SU-DHL-6 (cell line): ENCODE data around the gene CDC42BPG.

Source experiments
- H2AFZ ChIP-seq: fragments of 200-600 bp; sonication (generic); 2 replicates; pipeline ENCODE4 v1.6.1; 2014; ENCODE audit warnings: low read depth, mild to moderate bottlenecking, moderate library complexity, mixed read lengths, antibody characterized with exemption, low read length; ENCODE audit not compliant: severe bottlenecking
- H3F3A ChIP-seq: fragments of 200-600 bp; shearing (Covaris generic); 2 replicates; pipeline ENCODE4 v1.6.0; 2016; ENCODE audit warnings: antibody characterized with exemption, mild to moderate bottlenecking; ENCODE audit not compliant: insufficient read depth
- H3K27ac ChIP-seq: fragments of 200-600 bp; sonication (generic); 2 replicates; pipeline ENCODE4 v1.5.1; 2016; ENCODE audit warnings: low read depth, mild to moderate bottlenecking, low read length, moderate library complexity, mixed read lengths
- H3K27me3 ChIP-seq: fragments of 200-600 bp; sonication (generic), shearing (Covaris generic); 2 replicates; pipeline ENCODE4 v1.6.0; 2014; ENCODE audit warnings: mild to moderate bottlenecking, low read length
- H3K36me3 ChIP-seq: fragments of 200-600 bp; sonication (generic); 2 replicates; pipeline ENCODE4 v1.6.1; 2014; ENCODE audit warnings: mild to moderate bottlenecking, low read length, mixed read lengths
- H3K4me2 ChIP-seq: fragments of 300-600, 200-600 bp; shearing (Covaris generic), sonication (generic); 2 replicates; pipeline ENCODE4 v1.6.0; 2014; ENCODE audit warnings: low read length, low read depth, mild to moderate bottlenecking; ENCODE audit not compliant: poor library complexity, severe bottlenecking
- H3K4me3 ChIP-seq: fragments of 200-600 bp; sonication (generic); 2 replicates; pipeline ENCODE4 v1.5.1; 2014; ENCODE audit warnings: antibody characterized with exemption, low read length, mild to moderate bottlenecking, mixed read lengths; ENCODE audit not compliant: insufficient read depth, poor library complexity, severe bottlenecking
- H3K79me2 ChIP-seq: fragments of 200-600 bp; sonication (generic); 2 replicates; pipeline ENCODE4 v1.6.1; 2014; ENCODE audit warnings: mild to moderate bottlenecking, low read length, moderate library complexity; ENCODE audit not compliant: insufficient read depth
- H3K9ac ChIP-seq: fragments of 200-600 bp; sonication (generic); 2 replicates; pipeline ENCODE4 v1.7.0; 2014; ENCODE audit warnings: mild to moderate bottlenecking, low read length
- H3K9me2 ChIP-seq: fragments of 200-600 bp; sonication (generic); replicated peaks from 2 replicates; pipeline ENCODE4 v1.6.1; 2014; ENCODE audit warnings: low read length; ENCODE audit not compliant: insufficient read depth
- H3K9me3 ChIP-seq: fragments of 200-600 bp; sonication (generic); 2 replicates; pipeline ENCODE4 v1.6.1; 2014; ENCODE audit warnings: low read length, mixed read lengths; ENCODE audit not compliant: insufficient read depth
- H4K20me1 ChIP-seq: fragments of 200-600 bp; sonication (generic); 2 replicates; pipeline ENCODE4 v1.6.1; 2014; ENCODE audit warnings: low read depth, mild to moderate bottlenecking, antibody characterized with exemption, low read length, moderate library complexity, mixed read lengths
- EZH2phosphoT487 ChIP-seq: fragments of 200-600 bp; sonication (generic), shearing (Covaris generic); conservative IDR thresholded peaks from 2 replicates; pipeline ENCODE4 v1.6.1; 2018; ENCODE audit warnings: mild to moderate bottlenecking, antibody characterized with exemption, low read length, moderate library complexity, mixed read lengths
- TF ChIP-seq, protein P1 (sequence below): fragments of 200-600 bp; sonication (generic); IDR thresholded peaks from one replicate; pipeline ENCODE4 v1.5.1; 2017; ENCODE audit warnings: antibody characterized with exemption, mild to moderate bottlenecking, low read length, moderate library complexity; ENCODE audit not compliant: insufficient read depth, poor library complexity, severe bottlenecking

Gene CDC42BPG

DNA sequence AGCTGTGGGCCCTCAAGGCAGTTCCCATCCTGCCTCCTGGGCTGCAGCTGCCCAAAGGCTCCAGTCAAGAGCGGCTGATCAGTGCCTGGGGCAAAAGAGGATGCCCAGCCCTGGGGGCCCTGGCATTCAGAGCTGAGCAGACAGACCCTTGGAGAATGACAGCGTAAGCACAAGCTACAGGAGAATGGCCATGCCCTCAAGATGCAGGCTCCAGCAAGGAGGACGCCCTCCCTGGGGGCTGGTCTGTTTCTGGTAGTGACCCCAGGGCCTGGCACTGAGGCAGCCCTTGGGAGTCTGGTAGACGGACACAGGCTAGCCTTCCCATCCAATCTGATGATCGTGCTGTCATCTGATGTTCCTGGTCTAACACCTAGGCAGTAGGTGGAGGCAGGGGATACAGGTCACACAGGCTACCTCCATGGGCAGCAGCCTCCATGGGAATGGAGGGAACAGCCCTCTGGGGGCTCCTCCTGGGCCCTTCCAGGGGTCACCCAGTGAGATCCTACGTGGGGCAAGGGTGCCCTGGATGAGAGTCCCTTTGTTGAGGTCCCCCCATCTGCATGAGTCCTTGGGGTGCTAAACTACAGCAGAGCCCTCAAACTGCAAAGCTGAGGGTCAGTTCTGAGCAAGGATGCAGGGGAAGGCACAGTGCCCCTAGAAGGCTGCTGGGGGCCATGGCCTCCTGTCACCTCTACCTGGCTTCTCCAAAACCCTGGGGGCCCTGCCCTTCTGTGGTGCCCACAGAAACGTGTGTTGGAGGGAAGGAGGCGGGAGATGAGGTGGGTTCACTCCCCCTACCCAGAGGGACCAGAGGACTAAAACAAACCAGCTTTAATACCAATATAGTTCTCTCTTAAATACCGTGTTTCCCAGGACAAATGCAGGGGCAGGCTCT lies 55.9 kb downstream of the CDC42BPG start:
- no peak overlapping the region for H3K4me2 ChIP-seq
- no peaks in the 10 kb centered on the region for H3K36me3 ChIP-seq
- no peaks in the 10 kb centered on the region for H3K9me3 ChIP-seq
- no peak overlapping the region for H3K4me3 ChIP-seq
- H2AFZ ChIP-seq, result no peak overlapping the region
- no peaks in the 10 kb centered on the region for H3F3A ChIP-seq
- H3K9ac ChIP-seq, result no peak overlapping the region
- H3K9me2 ChIP-seq, result no peaks in the 10 kb centered on the region
- H3K27ac ChIP-seq, result no peak overlapping the region
- no peaks in the 10 kb centered on the region for H4K20me1 ChIP-seq
- H3K79me2 ChIP-seq, result no peaks in the 10 kb centered on the region
- H3K27me3 ChIP-seq, result no peaks in the 10 kb centered on the region
- TF ChIP-seq EZH2phosphoT487, result no peak
- TF ChIP-seq, protein P1, sequence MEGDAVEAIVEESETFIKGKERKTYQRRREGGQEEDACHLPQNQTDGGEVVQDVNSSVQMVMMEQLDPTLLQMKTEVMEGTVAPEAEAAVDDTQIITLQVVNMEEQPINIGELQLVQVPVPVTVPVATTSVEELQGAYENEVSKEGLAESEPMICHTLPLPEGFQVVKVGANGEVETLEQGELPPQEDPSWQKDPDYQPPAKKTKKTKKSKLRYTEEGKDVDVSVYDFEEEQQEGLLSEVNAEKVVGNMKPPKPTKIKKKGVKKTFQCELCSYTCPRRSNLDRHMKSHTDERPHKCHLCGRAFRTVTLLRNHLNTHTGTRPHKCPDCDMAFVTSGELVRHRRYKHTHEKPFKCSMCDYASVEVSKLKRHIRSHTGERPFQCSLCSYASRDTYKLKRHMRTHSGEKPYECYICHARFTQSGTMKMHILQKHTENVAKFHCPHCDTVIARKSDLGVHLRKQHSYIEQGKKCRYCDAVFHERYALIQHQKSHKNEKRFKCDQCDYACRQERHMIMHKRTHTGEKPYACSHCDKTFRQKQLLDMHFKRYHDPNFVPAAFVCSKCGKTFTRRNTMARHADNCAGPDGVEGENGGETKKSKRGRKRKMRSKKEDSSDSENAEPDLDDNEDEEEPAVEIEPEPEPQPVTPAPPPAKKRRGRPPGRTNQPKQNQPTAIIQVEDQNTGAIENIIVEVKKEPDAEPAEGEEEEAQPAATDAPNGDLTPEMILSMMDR, result no peak

DNA sequence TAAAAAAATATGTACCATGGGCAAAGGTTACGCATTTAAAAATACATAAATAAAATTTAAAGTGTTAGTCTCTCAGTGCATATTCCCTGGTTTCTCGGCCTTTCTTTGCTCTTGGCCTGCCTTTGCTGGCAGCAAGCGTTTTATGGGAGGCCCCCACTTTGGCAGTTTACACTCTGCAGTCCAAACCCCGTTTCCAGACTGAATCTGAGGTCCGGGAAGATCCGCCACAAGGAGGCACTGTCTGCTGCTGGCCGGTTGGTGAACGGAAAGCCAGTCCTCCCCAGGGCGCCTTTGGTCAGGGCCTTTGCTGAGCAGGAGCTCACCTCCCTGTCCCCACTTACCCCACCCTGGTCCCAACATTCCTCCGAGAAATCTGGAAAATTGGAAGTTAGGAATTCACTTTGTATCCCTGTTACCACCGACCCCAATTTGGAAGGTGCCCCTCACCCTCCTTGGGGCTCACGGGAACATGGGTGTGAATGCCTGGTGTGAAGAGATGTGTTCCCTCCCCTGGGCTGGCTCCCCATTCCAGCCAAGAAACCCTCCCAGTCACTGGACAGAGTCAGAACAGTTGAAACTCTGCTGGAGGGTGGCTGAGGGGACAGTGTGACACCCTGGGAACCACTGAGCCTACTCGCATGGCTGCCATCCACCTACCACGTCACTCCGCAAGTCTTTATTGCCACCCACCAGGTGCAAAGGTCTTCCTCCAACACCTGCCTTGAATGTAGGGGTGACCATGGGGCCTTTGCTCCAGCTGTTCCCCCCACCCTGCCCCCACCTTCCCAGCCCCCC lies 56.7 kb downstream of the CDC42BPG start:
- Histone ChIP-seq H3K36me3 (no peaks in the 10 kb centered on the region), H2AFZ (no peak overlapping the region), H3K4me3 (no peak overlapping the region), H3F3A (no peaks in the 10 kb centered on the region), H3K27ac (no peak overlapping the region), H3K79me2 (no peaks in the 10 kb centered on the region), H3K9me2 (no peaks in the 10 kb centered on the region), H3K9ac (no peak overlapping the region), H3K9me3 (no peaks in the 10 kb centered on the region), H4K20me1 (no peaks in the 10 kb centered on the region), H3K27me3 (no peaks in the 10 kb centered on the region), H3K4me2 (no peak overlapping the region)
- no peak for TF ChIP-seq EZH2phosphoT487
- TF ChIP-seq, protein P1, result peak; percentile 83

DNA sequence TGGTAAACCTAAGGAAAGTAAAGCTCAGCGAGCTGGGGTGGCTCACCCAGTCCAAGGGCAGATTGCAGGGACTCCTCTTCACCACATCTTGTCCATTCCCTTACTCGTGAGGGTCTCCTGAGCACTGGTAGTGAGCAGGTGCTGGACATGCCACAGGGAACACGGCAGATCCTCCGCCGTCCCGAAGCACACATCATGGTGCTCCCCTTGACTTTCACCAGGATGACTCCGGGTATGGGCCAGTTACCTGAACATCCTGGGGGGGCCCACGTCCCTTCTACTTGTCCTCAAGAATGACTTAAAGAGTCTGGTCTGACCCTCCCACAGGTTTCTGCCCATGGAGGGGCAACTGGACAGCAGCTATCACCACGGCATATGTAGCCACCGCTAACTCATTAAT lies 58.1 kb downstream of the CDC42BPG start:
- Histone ChIP-seq H3K27me3 (no peaks in the 10 kb centered on the region), H3K4me3 (no peak overlapping the region), H3K36me3 (no peaks in the 10 kb centered on the region), H3K79me2 (no peaks in the 10 kb centered on the region), H4K20me1 (no peaks in the 10 kb centered on the region), H2AFZ (no peak overlapping the region), H3K27ac (no peak overlapping the region), H3F3A (peaks cover 7% of the 10 kb centered on the region; the same call in 1 of the 2 replicates), H3K9me3 (no peaks in the 10 kb centered on the region), H3K4me2 (no peak overlapping the region), H3K9ac (no peak overlapping the region), H3K9me2 (no peaks in the 10 kb centered on the region)
- no peak for TF ChIP-seq EZH2phosphoT487
- TF ChIP-seq, protein P1, result no peak
